HG02571 (cell line): ENCODE data around the gene DENND6B.
A peak's percentile ranks its signal among the peaks of the same experiment; 100 is the strongest.

Experiments
- ATAC-seq: cut with Tn5 transposase; IDR thresholded peaks from one replicate; pipeline ENCODE4 v1.9.1; 2021; ENCODE audit warnings: mild to moderate bottlenecking, moderate library complexity; ENCODE audit not compliant: unreplicated experiment

Gene DENND6B

GRCh38 chr22:50289942-50290630 lies 36.7 kb downstream of the DENND6B start:
- ATAC-seq: no peak

- ATAC-seq: no peak
Measured at GRCh38 chr22:50289151-50289941, 37.5 kb downstream of the DENND6B start.

- ATAC-seq: no peak
Measured at GRCh38 chr22:50287731-50288130, 39.1 kb downstream of the DENND6B start.

- no peak for ATAC-seq
Measured at GRCh38 chr22:50286701-50287318, 40.0 kb downstream of the DENND6B start.

- ATAC-seq: no peak
Measured at GRCh38 chr22:50286275-50286674, 40.5 kb downstream of the DENND6B start.

GRCh38 chr22:50285568-50286229 lies 41.1 kb downstream of the DENND6B start:
- no peak for ATAC-seq

GRCh38 chr22:50284479-50284878 lies 42.3 kb downstream of the DENND6B start:
- no peak for ATAC-seq

- ATAC-seq: no peak
Measured at GRCh38 chr22:50283821-50284220, 43.0 kb downstream of the DENND6B start.

- ATAC-seq: no peak
Measured at GRCh38 chr22:50282361-50283155, 44.3 kb downstream of the DENND6B start.

- ATAC-seq: no peak
Measured at GRCh38 chr22:50281957-50282356, 44.9 kb downstream of the DENND6B start.

GRCh38 chr22:50281384-50281760 lies 45.4 kb downstream of the DENND6B start:
- no peak for ATAC-seq

GRCh38 chr22:50280708-50281383 lies 46.0 kb downstream of the DENND6B start:
- ATAC-seq: no peak

- ATAC-seq: no peak
Measured at GRCh38 chr22:50280022-50280707, 46.6 kb downstream of the DENND6B start.

- ATAC-seq: no peak
Measured at GRCh38 chr22:50278956-50279619, 47.7 kb downstream of the DENND6B start.

- no peak for ATAC-seq
Measured at GRCh38 chr22:50278461-50278860, 48.4 kb downstream of the DENND6B start.

- no peak for ATAC-seq
Measured at GRCh38 chr22:50277761-50278160, 49.1 kb downstream of the DENND6B start.

GRCh38 chr22:50276143-50276542 lies 50.7 kb downstream of the DENND6B start:
- ATAC-seq: peak; percentile 56

- ATAC-seq: no peak
Measured at GRCh38 chr22:50275181-50276055, 51.4 kb downstream of the DENND6B start.
